B cell (primary cell): Measurements from ENCODE around the gene NAA11. TPM values are rescaled to one million over a fixed set of nuclear protein-coding genes. Genes with fewer than 3 reads are reported as not detected.

Experiments used
- ATAC-seq: fragments of 200-7000 bp; cut with Tn5 transposase; one replicate; pipeline ENCODE4 v1.10.0; 2021; ENCODE audit warnings: low read depth, mild to moderate bottlenecking, moderate number of reproducible peaks, moderate library complexity
- CTCF ChIA-PET: fragments of 350-600 bp; sonication (Branson Sonifier 250); formaldehyde crosslinking; loops from one replicate; lab custom pipeline; 2021; ENCODE audit warnings: antibody characterized with exemption, inconsistent platforms; lab: Charles Lee
- POLR2A ChIA-PET: fragments of 350-600 bp; sonication (Branson Sonifier 250); formaldehyde crosslinking; loops from one replicate; lab custom pipeline; 2021; ENCODE audit warnings: antibody characterized with exemption; lab: Charles Lee
- DNase-seq: peaks from one replicate; pipeline ENCODE4 v3.0.0; 2013
- H2AFZ ChIP-seq: 2 replicates; pipeline ENCODE4 v1.6.1; 2012; ENCODE audit warnings: mild to moderate bottlenecking, low read depth, low read length; ENCODE audit not compliant: insufficient read depth, poor library complexity, severe bottlenecking
- H3K27ac ChIP-seq, 2 donors: 1 replicate in 1 of 2; 2 replicates in 1 of 2; pipeline ENCODE4 v1.5.1; 2012 to 2013; ENCODE audit warnings: low read length in 2 of 2, mild to moderate bottlenecking in 2 of 2, moderate library complexity in 1 of 2
- H3K27me3 ChIP-seq, 4 experiments: fragments of 200-600 bp in 1 of 4; sonication (generic) in 1 of 4; replicated peaks in 1 of 4; 1 replicate in 2 of 4; 2 replicates in 2 of 4; pipeline versions ENCODE4 v1.6.1 to v1.7.0; 2013 to 2016; ENCODE audit warnings: low read length in 3 of 4, mild to moderate bottlenecking in 2 of 4, mixed read lengths in 1 of 4, moderate library complexity in 1 of 4; ENCODE audit not compliant: insufficient read depth in 4 of 4, control insufficient read depth in 3 of 4; ENCODE audit errors: control extremely low read depth in 1 of 4
- H3K36me3 ChIP-seq, 2 experiments: replicated peaks in 1 of 2; 1 replicate in 1 of 2; 2 replicates in 1 of 2; pipeline versions ENCODE4 v1.6.1 to v1.7.1; 2013; ENCODE audit warnings: low read length in 1 of 2; ENCODE audit not compliant: insufficient read depth in 2 of 2, control insufficient read depth in 1 of 2; ENCODE audit errors: control extremely low read depth in 1 of 2, extremely low read depth in 1 of 2
- H3K4me1 ChIP-seq, 2 donors: fragments of 200-600 bp in 1 of 2; sonication (generic) in 1 of 2; 1 replicate in 1 of 2; 2 replicates in 1 of 2; pipeline versions ENCODE4 v1.5.1 to v1.6.1; 2013 to 2017; ENCODE audit warnings: low read length in 2 of 2; ENCODE audit not compliant: control insufficient read depth in 2 of 2, insufficient read depth in 2 of 2
- H3K4me2 ChIP-seq: replicated peaks from 2 replicates; pipeline ENCODE3; 2012; ENCODE audit warnings: mild to moderate bottlenecking, low read depth, low read length; ENCODE audit not compliant: poor library complexity, severe bottlenecking
- H3K4me3 ChIP-seq, 5 experiments: fragments of 200-600 bp in 1 of 5; sonication (generic) in 1 of 5; 1 replicate in 3 of 5; 2 replicates in 2 of 5; pipeline versions ENCODE4 v1.5.1 to v1.7.0; 2011 to 2016; ENCODE audit warnings: low read length in 4 of 5, mild to moderate bottlenecking in 4 of 5, low read depth in 2 of 5, control low read depth in 1 of 5, moderate library complexity in 1 of 5; ENCODE audit not compliant: insufficient read depth in 1 of 5; ENCODE audit errors: control extremely low read depth in 1 of 5, extremely low read depth in 1 of 5
- H3K79me2 ChIP-seq: fragments of 200-600 bp; sonication (generic); one replicate; pipeline ENCODE4 v1.6.0; 2016; ENCODE audit warnings: low read length; ENCODE audit not compliant: control insufficient read depth, insufficient read depth
- H3K9ac ChIP-seq: fragments of 200-600 bp; sonication (generic); 2 replicates; pipeline ENCODE4 v1.6.1; 2017; ENCODE audit warnings: mild to moderate bottlenecking, low read length, moderate library complexity
- H3K9me3 ChIP-seq, 3 donors: one replicate each; pipeline versions ENCODE4 v1.6.1 to v1.7.1; 2013; ENCODE audit warnings: low read length in 2 of 3; ENCODE audit not compliant: control insufficient read depth in 2 of 3, insufficient read depth in 1 of 3; ENCODE audit errors: control extremely low read depth in 1 of 3
- H4K20me1 ChIP-seq: 2 replicates; pipeline ENCODE4 v1.6.0; 2012; ENCODE audit warnings: mild to moderate bottlenecking, low read length; ENCODE audit not compliant: insufficient read depth, control insufficient read depth, poor library complexity, severe bottlenecking
- H3K27ac Mint-ChIP-seq: one replicate; pipeline ENCODE4 v1.8.0; 2021; ENCODE audit warnings: mixed read lengths
- H3K27me3 Mint-ChIP-seq: one replicate; pipeline ENCODE4 v1.8.0; 2021; ENCODE audit warnings: mixed read lengths
- H3K4me1 Mint-ChIP-seq: one replicate; pipeline ENCODE4 v1.8.0; 2021; ENCODE audit warnings: mixed read lengths
- H3K4me3 Mint-ChIP-seq: one replicate; pipeline ENCODE4 v1.8.0; 2021; ENCODE audit warnings: mixed read lengths
- H3K9me3 Mint-ChIP-seq: one replicate; pipeline ENCODE4 v1.8.0; 2022; ENCODE audit warnings: mixed read lengths; ENCODE audit not compliant: insufficient read depth
- CTCF ChIP-seq: fragments of 200-600 bp; IDR thresholded peaks from one replicate; pipeline ENCODE4 v1.8.0; 2022; ENCODE audit warnings: antibody characterized with exemption, mild to moderate bottlenecking
- EZH2 ChIP-seq: IDR thresholded peaks from 2 replicates; pipeline ENCODE4 v1.6.1; 2012; ENCODE audit warnings: borderline replicate concordance, low read depth, mild to moderate bottlenecking, moderate library complexity, low read length; ENCODE audit not compliant: insufficient read depth, poor library complexity, severe bottlenecking
- WGBS: methylation state at CpG from one replicate; pipeline ENCODE4 v1.1.5; 2013; ENCODE audit warnings: missing lambda C conversion rate; ENCODE audit not compliant: insufficient coverage; 5-methylcytosine and 5-hydroxymethylcytosine counted together
- intact Hi-C: fragments of 100-400 bp; cut with micrococcal nuclease; formaldehyde crosslinking; loops from one replicate; pipeline ENCODE4 v1.10.0; 2022
- polyA plus RNA-seq: library from polyadenylated mRNA; depleted of rRNA; stranded (reverse); fragments of >200 nt; gene quantifications from 2 replicates; pipeline ENCODE4 v1.2.3, GENCODE V29; 2012
- total RNA-seq, 2 donors: library from RNA; stranded (reverse); fragments of 120-200 nt in 1 of 2; gene quantifications; 1 replicate in 1 of 2; 2 replicates in 1 of 2; pipeline versions ENCODE4 v1.2.3 to v1.2.4, GENCODE V29; 2013 to 2022

Gene NAA11
- total and polyA plus RNA-seq, 2 donors (not counting 1 experiment from before 2014, with no cell fraction given), result not detected

DNA sequence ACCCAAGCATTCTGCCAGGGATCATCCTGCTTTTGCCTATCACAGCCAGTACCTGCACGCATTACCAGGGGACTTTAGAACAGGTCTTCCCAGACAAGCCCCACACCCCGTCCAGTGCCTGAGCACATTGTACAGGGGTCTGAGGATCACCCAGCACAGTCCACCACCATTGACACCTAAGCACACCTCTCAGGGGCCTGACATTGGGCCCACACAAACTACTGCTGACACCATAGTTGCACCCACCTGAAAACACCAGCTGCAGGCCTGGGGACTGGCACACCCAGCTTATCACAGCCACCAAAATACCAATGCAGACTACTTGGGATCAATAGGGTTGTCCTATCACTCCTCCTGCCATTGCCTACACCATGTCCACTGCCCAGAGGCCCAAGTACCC, 14.7 kb upstream of the NAA11 start:
- Histone ChIP-seq H4K20me1 (no peaks in the 10 kb centered on the region), H3K4me3 (no peak overlapping the region), H2AFZ (no peak overlapping the region), H3K9ac (no peak overlapping the region), H3K27me3 (no peaks in the 10 kb centered on the region), H3K79me2 (no peaks in the 10 kb centered on the region), H3K9me3 (peaks cover 0 to 10% (median 7%) of the 10 kb centered on the region in 3 donors), H3K4me2 (no peak overlapping the region), H3K36me3 (no peaks in the 10 kb centered on the region), H3K4me1 (no peaks in the 10 kb centered on the region), H3K27ac (no peak overlapping the region)
- Mint-ChIP-seq H3K27ac (no peak overlapping the region), H3K4me1 (no peaks in the 10 kb centered on the region), H3K4me3 (no peak overlapping the region), H3K27me3 (no peaks in the 10 kb centered on the region), H3K9me3 (peaks cover 19% of the 10 kb centered on the region)
- ATAC-seq (no peak), DNase-seq (no peak)
- intact Hi-C loops, result no loop called here
- POLR2A ChIA-PET, result no interaction called here
- CTCF ChIA-PET, result no interaction called here
- TF ChIP-seq CTCF (no peak), EZH2 (no peak)
- WGBS, result 80% methylated on average over 2 of the region's 2 CpGs

GRCh38 chr4:79338148-79338547, 12.3 kb upstream of the NAA11 start:
- intact Hi-C loops, result no loop called here
- Histone ChIP-seq H2AFZ (no peak overlapping the region), H3K4me2 (no peak overlapping the region), H3K27me3 (no peaks in the 10 kb centered on the region), H3K79me2 (no peaks in the 10 kb centered on the region), H3K9ac (no peak overlapping the region), H3K4me1 (no peaks in the 10 kb centered on the region), H3K36me3 (no peaks in the 10 kb centered on the region), H3K9me3 (peaks cover 0 to 10% (median 7%) of the 10 kb centered on the region in 3 donors), H3K4me3 (no peak overlapping the region), H4K20me1 (no peaks in the 10 kb centered on the region), H3K27ac (no peak overlapping the region)
- no peak overlapping the region for H3K27ac Mint-ChIP-seq
- ChIA-PET CTCF (no interaction called here), POLR2A (no interaction called here)
- peaks cover 14% of the 10 kb centered on the region for H3K9me3 Mint-ChIP-seq
- no peaks in the 10 kb centered on the region for H3K4me1 Mint-ChIP-seq
- H3K27me3 Mint-ChIP-seq, result no peaks in the 10 kb centered on the region
- TF ChIP-seq CTCF, result no peak
- TF ChIP-seq EZH2, result no peak
- H3K4me3 Mint-ChIP-seq, result no peak overlapping the region
- ATAC-seq (no peak), DNase-seq (no peak)
